HUES48 (cell line): ENCODE results near the gene MOXD1.

Source experiments
- H3K27ac ChIP-seq: one replicate; pipeline ENCODE4 v1.7.0; 2013; ENCODE audit warnings: low read depth, low read length, inconsistent platforms
- H3K27me3 ChIP-seq: 2 replicates; pipeline ENCODE4 v1.6.1; 2013; ENCODE audit warnings: mild to moderate bottlenecking, low read length; ENCODE audit not compliant: control insufficient read depth, insufficient read depth
- H3K36me3 ChIP-seq: 2 replicates; pipeline ENCODE4 v1.6.1; 2013; ENCODE audit warnings: low read length; ENCODE audit not compliant: control insufficient read depth, insufficient read depth
- H3K4me1 ChIP-seq: 2 replicates; pipeline ENCODE4 v1.6.1; 2013; ENCODE audit warnings: mild to moderate bottlenecking, low read length; ENCODE audit not compliant: control insufficient read depth, insufficient read depth
- H3K4me3 ChIP-seq: 2 replicates; pipeline ENCODE4 v1.5.1; 2013; ENCODE audit warnings: mild to moderate bottlenecking, low read depth, low read length
- H3K9ac ChIP-seq: 2 replicates; pipeline ENCODE4 v1.6.1; 2013; ENCODE audit warnings: mild to moderate bottlenecking, low read depth, low read length, moderate library complexity
- H3K9me3 ChIP-seq: 2 replicates; pipeline ENCODE4 v1.6.1; 2013; ENCODE audit warnings: low read length; ENCODE audit not compliant: control insufficient read depth, insufficient read depth

The MOXD1 gene

DNA sequence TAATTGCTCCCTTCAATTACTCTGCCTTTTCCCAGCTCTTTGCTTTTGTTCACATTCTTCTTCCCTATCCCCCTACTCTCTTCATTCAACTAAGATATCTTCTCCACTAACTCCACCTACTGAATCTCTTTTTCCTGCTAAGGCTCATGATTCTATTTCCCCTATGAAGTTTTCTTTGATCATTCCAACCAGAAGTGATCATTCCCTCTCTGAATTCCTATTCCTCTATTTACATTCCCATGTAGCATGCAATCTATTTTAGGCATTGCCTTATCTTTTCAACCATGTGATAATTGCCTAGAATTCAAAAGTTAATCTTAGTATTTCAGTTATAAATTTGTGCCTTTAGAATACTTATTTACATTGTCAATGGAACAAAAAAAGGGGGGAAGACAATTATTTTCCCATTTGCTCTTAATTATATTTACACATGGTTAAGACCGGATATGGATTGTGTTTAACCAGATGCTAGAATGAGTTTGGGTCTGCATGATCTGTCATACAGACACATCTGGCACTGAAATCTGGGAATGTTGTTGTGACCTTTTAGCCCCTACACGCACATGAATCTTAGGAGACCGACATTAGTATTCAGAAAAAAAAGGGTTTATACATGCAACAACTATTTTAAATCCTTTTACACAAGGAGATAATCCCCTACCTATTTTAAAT lies 20.8 kb downstream of the MOXD1 start:
- Histone ChIP-seq H3K27ac (no peak overlapping the region), H3K4me1 (no peaks in the 10 kb centered on the region), H3K9me3 (no peaks in the 10 kb centered on the region), H3K9ac (no peak overlapping the region), H3K27me3 (no peaks in the 10 kb centered on the region), H3K36me3 (no peaks in the 10 kb centered on the region), H3K4me3 (no peak overlapping the region)

DNA sequence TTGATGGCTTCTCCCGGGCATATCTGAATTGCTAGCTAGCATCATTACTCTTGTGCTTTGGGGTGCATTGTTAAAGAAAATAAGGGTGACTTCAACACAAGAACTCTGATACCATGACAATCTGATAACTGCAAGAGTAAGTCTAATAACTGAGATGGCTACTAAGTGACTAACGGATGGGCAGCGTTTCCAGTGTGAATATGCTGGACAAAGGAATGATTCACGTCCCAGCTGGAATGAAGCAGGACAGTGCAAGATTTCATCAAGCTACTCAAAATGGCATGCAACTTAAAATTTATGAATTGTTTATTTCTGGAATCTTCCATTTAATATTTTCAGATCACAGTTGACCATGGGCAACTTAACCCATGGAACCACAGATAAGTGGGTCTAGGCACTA lies 31.7 kb downstream of the MOXD1 start:
- Histone ChIP-seq H3K4me1 (no peaks in the 10 kb centered on the region), H3K27me3 (no peaks in the 10 kb centered on the region), H3K9me3 (no peaks in the 10 kb centered on the region), H3K36me3 (no peaks in the 10 kb centered on the region), H3K9ac (no peak overlapping the region), H3K27ac (no peak overlapping the region), H3K4me3 (no peak overlapping the region)

DNA sequence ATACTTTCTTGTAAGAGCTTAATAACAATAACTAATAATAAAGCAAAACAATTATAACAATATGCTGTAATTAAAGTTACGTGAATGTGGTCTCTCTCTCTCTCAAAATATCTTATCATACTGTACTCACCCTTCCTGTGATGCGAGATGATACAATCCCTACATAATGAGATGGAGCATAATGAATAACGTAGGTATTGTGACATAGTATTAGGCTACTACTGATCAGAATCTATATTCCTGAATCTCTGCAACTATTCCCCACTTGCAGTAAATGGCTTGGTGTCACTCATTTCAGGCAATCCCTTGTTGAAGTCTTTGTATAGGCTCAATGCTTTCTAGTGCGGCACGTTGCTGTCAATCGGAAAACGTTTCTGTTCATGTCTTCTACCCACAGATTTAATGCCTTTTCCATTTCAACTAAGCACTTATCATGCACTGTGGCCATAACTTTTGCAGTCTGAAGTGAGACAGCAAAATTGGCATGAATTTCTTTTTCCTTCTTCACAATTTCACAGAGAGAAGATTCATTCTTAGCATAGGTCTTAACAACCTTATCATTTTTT lies 32.3 kb downstream of the MOXD1 start:
- no peak overlapping the region for H3K27ac ChIP-seq
- H3K4me3 ChIP-seq = no peak overlapping the region
- H3K27me3 ChIP-seq = no peaks in the 10 kb centered on the region
- H3K9me3 ChIP-seq = no peaks in the 10 kb centered on the region
- H3K9ac ChIP-seq = no peak overlapping the region
- no peaks in the 10 kb centered on the region for H3K4me1 ChIP-seq
- H3K36me3 ChIP-seq = no peaks in the 10 kb centered on the region

DNA sequence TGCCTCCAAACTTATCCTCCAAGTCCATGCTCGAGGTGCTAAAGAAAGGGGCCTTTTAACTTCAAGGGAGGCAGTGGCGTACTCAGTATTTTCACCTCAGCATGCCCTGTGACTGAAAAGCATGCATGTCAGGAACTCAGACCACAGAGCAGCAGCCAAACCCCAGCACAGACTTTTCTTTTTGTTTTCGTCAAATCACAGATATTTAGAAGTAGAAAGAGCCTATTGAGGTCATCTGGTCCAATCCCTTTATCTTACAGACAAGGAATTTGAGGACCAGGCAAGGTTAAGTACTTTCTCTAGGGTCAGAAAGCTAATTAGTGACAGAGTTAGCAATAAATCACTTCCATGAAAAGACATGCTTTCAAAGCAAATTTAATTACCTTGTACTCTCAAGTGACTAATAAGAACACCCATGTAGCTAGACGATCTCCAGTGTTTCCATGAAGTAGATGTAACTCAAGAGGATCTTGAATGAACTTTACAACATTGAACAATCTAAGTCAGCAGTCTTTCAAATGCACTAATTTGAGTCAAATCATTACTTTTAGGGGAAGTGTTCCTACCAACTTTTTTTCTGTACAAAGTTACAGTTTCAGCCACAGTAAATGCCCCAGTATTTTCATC lies 35.9 kb downstream of the MOXD1 start:
- Histone ChIP-seq H3K4me1 (no peaks in the 10 kb centered on the region), H3K27me3 (no peaks in the 10 kb centered on the region), H3K4me3 (no peak overlapping the region), H3K27ac (no peak overlapping the region), H3K36me3 (no peaks in the 10 kb centered on the region), H3K9ac (no peak overlapping the region), H3K9me3 (no peaks in the 10 kb centered on the region)

DNA sequence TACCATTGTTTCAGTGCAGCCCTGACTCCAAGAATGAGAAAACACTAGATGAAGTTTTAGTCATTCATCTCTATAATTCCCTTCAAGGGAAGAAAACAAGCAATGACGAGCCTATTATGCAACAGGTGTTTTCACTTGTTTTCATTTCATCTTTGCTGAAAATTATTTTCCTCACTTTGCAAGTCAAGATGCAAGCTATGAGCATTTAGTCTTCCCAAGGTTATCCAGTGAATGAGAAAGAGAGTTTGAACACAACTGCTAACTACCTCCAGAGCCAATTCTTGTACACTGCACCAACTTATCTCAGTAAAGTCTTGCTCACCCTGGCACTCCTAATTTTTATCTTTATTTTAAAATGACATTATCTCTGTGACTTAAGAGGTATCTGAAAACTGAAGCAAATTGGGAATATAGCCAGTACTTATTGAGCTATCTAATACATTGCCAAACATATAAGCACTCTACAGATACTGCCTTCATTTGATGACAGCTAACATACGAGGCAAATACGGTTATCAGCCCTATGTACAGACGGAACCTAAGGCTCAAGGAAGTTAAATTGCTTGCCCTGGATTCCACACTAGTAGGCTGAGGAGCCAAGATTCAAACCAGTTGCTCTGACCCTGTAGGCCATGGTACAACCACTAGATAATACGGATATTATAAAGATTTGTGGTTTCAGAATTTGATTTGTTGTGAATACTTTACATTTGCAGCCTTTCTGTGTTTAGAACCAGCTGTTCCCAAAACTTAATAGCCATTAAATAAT lies 36.8 kb downstream of the MOXD1 start:
- no peak overlapping the region for H3K9ac ChIP-seq
- H3K27ac ChIP-seq = no peak overlapping the region
- H3K27me3 ChIP-seq = no peaks in the 10 kb centered on the region
- no peaks in the 10 kb centered on the region for H3K4me1 ChIP-seq
- H3K9me3 ChIP-seq = no peaks in the 10 kb centered on the region
- no peak overlapping the region for H3K4me3 ChIP-seq
- no peaks in the 10 kb centered on the region for H3K36me3 ChIP-seq

DNA sequence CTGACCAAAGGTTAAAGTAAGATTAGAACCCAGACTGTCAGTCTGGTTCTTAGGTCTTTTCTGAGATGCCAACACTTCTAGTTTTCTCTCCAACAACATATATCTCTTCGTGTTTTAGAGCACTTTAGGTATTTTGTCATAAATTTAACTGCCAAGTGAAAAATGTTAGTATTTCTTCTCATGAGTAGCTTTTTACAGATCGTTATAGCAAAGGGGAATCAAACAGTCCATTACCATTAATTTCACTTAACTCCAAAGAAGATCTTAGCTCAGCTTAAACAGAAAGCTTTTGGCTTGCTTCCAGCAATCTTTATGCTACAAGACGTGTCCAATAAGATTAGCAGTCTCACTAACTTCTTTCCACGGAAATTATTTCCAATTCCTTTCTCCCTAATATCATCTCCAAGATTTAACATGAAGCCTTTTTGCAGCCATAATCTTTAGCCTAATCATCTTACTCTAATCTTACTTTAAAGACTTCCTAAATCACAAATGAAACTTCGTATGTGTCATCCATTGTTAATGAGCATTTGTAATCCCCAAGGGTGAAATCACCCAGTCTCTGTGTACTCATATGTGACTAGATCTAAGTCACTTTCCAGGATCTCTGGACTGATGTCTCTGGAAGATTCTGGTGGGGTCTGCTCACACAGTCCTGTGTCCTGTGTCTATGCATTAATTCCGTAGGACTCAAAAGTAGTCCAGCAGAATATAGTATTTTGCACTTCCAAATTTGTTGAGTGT lies 38.7 kb downstream of the MOXD1 start:
- no peak overlapping the region for H3K9ac ChIP-seq
- no peak overlapping the region for H3K4me3 ChIP-seq
- no peaks in the 10 kb centered on the region for H3K9me3 ChIP-seq
- H3K4me1 ChIP-seq = no peaks in the 10 kb centered on the region
- H3K27ac ChIP-seq = no peak overlapping the region
- H3K27me3 ChIP-seq = no peaks in the 10 kb centered on the region
- H3K36me3 ChIP-seq = no peaks in the 10 kb centered on the region

DNA sequence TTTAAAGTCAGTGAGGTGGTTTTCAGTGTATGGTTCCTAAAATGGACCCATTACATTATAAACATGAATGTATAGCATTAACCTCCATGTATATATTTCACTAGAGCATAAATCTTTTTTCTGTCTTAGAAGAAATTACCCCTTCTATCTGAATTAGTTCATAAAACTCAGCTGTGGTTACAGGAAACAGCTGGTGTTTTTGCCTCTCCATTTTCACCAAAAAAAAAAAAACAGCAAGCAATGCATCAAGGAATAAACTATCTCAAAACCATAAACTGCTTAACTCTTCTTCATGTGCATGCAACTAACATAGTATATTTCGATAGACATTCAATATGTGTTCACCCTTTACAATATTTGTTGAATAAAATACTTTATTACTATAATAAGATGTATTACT lies 40.2 kb downstream of the MOXD1 start:
- no peaks in the 10 kb centered on the region for H3K27me3 ChIP-seq
- H3K36me3 ChIP-seq = no peaks in the 10 kb centered on the region

DNA sequence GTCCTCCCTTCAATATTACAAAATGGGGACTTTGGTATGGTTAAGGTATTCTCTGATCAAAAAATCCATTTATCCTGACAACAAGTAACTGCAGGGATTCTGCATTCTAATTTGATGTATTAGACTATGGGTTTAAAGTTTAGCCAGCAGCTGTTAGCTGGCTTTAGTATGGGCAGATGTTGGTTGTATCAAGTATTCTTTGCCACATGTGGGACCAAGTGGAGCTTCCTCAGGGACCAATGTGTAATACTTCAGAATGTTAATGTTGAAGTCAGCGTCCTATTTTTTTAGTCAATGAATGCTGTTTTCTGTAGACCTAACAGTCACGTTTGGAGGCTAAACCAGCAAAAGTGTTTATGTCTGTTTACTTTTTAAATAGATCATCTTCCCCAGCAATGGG lies 41.4 kb downstream of the MOXD1 start:
- Histone ChIP-seq H3K9me3 (no peaks in the 10 kb centered on the region), H3K36me3 (no peaks in the 10 kb centered on the region), H3K27ac (no peak overlapping the region), H3K4me1 (no peaks in the 10 kb centered on the region), H3K4me3 (no peak overlapping the region), H3K9ac (no peak overlapping the region), H3K27me3 (no peaks in the 10 kb centered on the region)

More for the DNA sequence above, 40.2 kb downstream of the MOXD1 start:
- Histone ChIP-seq H3K9me3 (no peaks in the 10 kb centered on the region), H3K9ac (no peak overlapping the region), H3K4me1 (no peaks in the 10 kb centered on the region), H3K27ac (no peak overlapping the region), H3K4me3 (no peak overlapping the region)

DNA sequence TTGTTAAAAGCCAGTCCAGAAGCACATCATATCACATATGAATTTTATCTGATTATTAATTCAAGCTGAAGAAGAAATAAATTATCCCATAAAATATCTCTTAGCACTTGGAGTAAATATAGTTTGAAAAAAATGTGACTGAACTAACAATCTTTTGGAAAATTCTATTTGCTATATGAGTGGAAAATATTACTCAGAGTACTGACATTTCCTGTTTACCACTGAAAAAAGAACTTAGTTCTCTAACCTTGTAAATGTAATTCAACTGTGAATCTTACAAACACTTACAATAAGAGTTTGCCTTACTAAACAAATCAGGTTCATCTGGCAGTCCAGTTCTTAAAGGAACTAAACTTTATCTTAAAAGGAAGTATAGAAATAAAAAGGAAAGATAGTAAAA lies 44.2 kb downstream of the MOXD1 start:
- Histone ChIP-seq H3K36me3 (no peaks in the 10 kb centered on the region), H3K9ac (no peak overlapping the region), H3K4me1 (no peaks in the 10 kb centered on the region), H3K27me3 (no peaks in the 10 kb centered on the region), H3K27ac (no peak overlapping the region), H3K4me3 (no peak overlapping the region), H3K9me3 (0 out of 2 replicates have a peak, but pooled peaks cover 4% of the 10 kb centered on the region)

DNA sequence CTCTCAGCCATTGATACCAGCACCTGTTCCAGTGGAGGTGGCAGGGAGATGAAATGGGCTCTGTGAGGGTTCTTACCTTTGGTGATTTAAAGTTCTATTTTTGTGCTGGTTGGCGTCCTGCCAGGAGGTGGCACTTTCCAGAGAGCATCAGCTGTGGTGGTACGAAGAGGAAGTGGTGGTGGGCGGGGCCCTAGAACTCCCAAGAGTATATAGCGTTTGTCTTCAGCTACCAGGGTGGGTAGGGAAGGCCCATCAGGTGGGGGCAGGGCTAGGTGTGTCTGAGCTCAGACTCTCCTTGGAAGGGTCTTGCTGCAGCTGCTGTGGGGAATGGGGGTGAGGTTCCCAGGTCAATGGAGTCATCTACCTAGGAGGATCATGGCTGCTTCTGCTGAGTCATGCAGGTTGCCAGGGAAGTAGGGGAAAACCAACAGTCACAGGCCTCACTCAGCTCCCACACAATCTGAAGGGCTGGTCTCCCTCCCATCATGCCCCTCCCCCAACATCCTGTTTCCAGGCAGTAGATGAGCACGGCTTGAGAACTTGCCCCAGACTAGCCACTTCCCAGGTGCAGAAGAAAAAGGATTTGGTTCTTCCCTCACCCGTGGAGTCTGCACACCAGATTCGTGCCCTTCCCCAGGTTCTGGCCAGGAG lies 46.6 kb downstream of the MOXD1 start:
- Histone ChIP-seq H3K27me3 (no peaks in the 10 kb centered on the region), H3K9ac (no peak overlapping the region), H3K4me1 (no peaks in the 10 kb centered on the region), H3K4me3 (no peak overlapping the region), H3K27ac (no peak overlapping the region), H3K36me3 (no peaks in the 10 kb centered on the region), H3K9me3 (0 out of 2 replicates have a peak, but pooled peaks cover 4% of the 10 kb centered on the region)
